HUDEP-2 (cell line): ENCODE data around the gene IPO7.
"Not testable (repeated sequence)": the region's sequence is repeated elsewhere in the genome, so short reads cannot be mapped to it uniquely, and the experiment has no call there.

Experiments
- DNase-seq, 76 experiments: peaks; one replicate each; lab custom pipeline; 2025; ENCODE audit not compliant: unreplicated experiment in 76 of 76; lab: John Stamatoyannopoulos, UW

Gene IPO7

DNA sequence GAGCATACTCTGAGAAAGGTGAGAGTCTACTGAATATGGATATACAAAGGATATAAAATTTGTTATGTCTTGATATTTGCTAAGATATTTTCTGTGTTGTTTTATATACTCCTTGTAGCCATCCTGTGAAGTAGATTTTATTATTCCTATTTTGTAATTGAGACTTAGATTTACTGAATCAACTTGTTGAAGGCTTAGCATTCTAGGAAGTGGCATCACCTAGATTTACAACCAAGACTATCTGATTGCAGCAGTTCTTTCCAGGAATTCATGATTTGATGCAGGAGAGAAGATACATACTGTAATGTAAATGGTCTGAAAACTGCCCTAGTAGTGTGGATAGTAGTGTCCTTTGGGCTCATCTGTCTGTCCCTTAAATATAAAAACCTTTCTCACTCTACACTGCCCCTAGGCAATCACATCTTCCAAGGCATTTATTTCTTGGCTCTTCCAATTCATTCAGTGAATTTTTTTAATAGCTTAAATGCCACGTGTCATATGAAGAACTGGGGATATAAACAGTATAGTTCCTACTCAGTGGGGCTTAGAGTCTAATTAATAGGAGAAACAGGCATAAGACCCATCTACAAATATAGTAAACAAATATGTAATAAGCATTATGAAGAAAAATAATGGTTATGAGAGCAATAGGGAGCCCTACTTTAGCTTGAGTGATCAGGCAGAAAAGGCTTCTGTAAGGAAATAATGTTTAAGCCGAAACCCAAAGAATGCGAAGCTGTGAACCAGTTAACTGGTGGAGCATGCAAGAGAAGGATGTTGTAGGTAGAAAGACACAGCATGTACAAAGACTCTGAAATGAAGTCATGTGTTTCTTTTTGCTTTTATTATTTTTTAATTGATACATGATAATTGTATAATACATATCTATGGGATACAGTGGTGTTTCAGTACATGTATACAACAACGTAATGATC lies 13.6 kb downstream of the IPO7 start:
- DNase-seq = no peak

DNA sequence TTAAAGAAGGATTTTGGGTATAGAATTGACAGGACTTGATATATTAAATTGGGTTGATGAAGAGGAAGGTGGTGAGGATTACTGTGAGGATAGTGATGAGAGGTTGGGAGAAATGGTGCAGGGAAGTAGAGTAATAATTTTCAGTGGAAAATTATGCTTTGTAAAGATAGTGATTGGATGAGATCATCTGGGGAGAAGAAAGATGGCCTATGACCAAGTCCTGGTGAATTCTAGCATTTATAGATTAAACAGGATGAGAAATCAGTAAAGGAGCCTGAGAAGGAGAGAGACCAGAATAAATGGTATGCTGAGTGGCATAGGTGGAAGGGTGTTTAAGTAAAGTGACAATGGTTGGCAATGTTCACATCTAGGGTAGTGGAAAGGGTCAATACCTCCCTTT lies 15.0 kb downstream of the IPO7 start:
- no peak for DNase-seq

DNA sequence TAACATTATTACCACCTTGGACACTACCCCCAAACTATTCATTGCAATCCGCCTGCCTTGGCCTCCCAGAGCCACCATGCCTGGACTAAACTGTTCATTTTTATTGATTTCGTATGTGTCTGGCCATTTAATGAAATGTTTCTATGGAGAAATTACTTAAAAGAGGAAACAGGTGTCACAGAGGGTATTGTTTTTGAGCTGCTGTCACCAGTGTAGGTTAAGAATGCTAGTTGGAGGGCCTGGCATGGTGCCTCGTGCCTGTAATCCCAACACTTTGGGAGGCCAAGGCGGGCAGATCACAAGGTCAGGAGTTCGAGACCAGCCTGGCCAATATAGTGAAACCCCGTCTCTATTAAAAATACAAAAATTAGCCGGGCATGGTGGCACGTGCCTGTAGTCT lies 17.4 kb downstream of the IPO7 start:
- DNase-seq = not testable (repeated sequence)

DNA sequence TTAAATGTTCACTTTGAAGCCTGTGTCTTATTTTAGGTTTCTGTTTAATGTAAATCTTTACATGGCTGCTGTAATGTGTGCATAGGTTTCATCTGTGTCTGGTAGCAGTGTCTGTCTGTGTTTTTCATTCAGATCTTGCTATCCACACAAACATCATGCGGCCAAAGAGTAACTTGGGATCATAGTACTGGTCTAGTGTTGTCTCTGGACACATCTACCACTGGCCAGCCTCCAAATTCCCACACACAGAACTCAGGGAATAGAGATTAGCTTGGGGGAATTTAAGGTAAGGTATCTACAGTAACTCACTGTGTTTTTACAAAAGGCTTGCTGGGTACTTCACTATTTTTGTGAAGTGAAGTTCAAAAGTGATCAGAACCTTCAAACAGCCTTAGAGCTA lies 44.3 kb downstream of the IPO7 start:
- DNase-seq = no peak

DNA sequence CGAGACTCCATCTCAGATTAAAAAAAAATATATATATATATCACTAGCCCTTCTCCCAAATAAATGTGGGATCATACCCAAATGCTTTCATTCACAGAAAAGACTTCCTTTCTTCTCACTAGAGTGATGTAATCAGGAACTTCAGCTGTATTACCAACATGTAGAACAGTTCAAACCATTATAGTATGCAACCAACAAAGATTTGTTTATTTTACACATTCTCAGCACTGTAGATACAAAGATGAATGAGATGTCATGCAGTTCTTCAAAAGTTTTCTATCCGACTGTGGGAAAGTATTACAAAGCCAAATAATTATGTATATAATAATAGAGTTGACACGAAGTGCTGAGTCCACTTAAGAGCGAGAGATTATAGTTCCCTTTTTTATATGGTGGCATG lies 54.2 kb downstream of the IPO7 start:
- no peak for DNase-seq

DNA sequence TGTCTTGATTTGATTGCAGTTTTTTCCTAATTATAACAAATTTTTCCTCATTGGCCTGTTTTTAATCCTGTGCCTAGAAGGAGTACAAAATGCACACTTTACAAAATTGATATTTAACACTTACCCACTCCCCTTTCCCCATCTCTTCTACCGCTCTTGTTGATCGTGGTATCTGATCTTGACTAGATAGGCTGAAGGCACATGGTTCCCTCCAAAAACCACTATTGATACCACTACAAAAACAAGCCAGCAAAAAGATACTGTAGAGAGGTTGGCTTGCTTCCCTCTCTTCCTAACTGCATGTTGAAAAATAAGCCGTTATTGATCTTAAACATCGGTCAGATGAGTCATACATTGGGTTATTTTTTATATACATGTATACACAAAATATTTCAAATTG lies 61.8 kb downstream of the IPO7 start:
- peak in 4 of 76 experiments; percentile 4 to 24 (median 11) for DNase-seq

DNA sequence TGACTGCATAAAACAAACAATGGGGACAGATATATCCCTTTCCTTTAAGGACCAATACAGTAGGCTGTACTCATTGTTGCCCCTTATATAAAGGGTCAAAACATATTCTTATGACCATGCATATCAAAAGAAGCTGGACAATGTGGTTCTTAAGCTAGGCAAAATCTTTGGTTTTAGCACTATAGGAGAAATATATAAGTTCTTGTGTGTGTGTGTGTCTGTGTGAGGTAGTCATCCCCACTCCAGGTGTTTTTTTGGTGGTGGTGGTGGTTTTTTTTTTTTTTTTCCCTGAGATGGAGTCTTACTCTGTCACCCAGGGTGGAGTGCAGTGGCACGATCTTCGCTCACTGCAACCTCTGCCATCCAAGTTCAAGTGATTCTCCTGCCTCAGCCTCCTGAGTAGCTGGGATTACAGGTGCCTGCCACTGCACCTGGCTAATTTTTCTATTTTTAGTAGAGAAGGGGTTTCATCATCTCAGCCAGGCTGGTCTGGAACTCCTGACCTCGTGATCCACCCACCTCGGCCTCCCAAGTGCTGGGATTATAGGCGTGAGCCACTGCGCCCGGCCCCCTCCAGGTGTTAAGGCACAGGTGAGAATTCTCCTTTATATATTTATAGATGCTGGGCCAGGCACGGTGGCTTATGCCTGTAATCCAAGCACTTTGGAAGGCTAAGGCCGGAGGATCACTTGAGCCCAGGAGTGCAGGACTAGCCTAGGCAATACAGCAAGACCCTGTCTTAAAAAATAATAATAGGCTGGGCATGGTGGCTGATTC lies 64.3 kb downstream of the IPO7 start:
- DNase-seq = no peak

DNA sequence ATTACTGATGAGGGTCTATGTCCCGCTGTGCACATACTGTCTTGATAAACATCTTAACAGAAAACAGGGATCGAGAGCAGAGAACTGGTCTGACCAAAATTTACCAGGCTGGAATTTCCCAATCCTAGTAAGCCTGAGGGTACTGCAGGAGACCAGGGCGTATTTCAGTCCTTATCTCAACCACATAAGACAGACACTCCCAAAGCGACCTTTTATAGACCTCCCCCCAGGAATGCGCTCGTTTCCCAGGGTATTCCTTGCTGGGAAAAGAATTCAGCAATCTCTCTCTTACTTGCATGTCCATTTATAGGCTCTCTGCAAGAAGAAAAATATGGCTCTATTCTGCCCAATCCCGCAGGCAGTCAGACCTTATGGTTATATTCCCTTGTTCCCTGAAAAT lies 67.6 kb downstream of the IPO7 start:
- not testable (repeated sequence) for DNase-seq

DNA sequence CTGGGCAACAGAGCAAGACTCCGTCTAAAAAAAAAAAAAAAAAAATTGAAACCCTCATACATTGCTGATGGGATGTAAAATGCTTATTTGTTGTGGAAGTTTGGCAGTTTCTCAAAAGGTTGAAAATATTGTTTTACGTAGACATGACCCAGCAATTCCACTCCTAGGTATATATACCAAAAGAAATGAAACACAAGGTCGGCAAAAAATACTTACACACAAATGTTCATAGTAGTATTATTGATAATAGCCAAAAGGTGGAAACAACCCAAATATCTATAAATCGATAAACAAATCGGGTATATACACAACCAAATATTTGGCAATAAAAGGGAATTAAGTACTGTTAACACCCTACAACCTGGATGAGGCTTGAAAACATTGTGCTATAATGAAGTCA lies 71.3 kb downstream of the IPO7 start:
- DNase-seq = no peak

DNA sequence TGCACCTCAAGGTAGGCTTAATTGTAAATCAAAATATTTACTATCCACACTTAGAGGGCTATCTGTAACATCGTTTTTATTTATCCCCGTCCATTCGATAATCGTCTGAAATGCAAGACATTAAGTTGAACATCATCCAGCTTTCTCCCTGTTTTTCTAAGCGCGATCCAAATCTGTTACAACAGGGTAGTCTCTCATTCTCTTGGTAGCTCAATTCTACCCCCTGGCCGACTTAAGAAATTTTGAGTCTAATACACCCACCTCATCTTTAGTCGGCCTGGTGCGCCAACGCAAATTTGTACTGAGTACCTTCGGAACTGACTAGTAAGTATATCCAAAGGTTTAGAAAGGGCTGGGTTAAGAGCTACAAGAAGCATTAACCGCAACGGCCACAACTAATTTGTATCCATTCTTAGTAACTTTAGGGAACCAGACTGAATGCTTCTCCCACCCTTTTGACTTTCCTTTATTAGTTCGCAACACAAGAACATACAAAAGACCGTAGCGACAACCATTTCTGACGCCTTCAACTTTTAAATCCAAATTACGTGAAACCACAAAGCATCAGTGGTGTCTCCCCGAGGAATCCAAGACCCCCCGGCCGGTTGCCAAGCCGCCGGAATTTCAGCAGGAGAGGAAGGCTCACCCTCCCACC lies 75.3 kb downstream of the IPO7 start:
- peak in 23 of 76 experiments; percentile 3 to 46 (median 17) for DNase-seq

DNA sequence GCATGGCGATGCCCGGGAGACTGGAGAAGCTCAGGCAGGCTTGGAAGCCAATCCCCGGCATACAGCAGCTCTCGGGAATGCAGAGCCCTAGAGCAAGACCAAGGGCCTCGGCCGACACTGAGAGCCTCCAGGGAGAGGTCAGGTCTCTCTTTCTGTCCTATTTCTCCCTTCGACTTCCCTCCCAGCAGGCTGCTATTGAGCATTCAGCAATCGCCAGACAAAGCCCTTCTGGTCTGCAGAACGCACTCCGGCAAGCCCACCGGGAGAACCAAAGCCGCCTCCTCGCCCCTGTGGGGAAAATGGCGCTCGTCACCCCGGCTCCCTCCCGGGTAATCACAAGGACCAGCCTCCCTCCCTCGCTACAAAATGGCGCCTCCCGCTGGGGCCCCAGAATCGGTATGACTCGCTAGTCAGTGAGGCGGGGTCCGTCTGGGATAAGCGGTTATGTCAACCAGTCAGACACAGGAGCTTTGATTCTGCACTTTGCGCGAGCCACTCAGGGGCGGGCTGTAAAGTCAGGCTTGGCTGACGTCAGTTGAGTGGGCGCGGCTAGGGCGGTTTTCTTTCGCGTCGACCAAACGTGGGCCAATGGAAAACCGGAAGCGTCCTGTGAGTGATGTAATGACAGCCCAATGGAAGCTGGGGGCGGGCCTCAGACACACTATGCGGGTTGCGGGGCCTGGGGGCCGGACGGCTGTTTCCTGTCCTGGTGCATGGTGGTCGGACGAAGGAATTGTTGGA lies 76.0 kb downstream of the IPO7 start, which contains the start of gene ZNF143:
TSS of gene ZNF143 (plus strand) at position 691 of the 741 bp plus-strand sequence. CDS start 10,297 bp downstream, outside the sequence.
- DNase-seq = peak; percentile 72 to 100 (median 99)

DNA sequence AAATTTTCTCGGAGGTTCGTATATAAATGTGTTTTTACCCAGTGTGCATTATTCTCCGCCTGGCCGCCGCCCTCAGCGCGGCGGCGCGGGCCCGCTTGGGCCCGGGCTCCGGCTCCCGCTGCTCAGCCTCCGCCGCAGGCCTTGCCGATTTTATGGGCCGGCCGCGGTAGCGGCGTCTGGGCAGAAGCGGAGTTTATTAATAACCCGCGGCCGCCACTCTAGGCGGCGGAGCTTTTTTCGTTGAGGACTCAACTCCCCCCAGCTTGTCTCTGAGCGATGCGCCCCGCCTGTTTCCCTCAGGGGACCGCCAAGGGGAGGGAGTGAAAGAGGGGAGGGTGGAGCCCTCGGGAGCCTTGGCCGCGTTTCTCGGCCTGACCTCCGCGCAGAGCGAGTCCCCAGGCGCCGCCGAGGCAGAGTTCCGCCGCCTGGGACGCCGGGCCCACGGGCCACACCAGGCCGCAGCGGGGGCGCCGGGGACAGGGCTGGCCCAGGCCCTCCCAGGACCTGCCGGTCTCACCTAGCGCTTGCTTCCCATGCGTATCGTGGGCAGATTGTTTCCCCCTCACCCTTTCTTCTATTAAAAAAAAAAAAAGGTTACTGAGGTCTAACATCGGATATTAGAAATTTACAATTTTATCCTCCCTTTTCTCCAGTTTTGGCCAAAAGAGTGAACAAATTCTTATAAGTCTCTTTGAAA lies 76.8 kb downstream of the IPO7 start:
- DNase-seq = peak in 75 of 76 experiments; percentile 8 to 89 (median 74)

DNA sequence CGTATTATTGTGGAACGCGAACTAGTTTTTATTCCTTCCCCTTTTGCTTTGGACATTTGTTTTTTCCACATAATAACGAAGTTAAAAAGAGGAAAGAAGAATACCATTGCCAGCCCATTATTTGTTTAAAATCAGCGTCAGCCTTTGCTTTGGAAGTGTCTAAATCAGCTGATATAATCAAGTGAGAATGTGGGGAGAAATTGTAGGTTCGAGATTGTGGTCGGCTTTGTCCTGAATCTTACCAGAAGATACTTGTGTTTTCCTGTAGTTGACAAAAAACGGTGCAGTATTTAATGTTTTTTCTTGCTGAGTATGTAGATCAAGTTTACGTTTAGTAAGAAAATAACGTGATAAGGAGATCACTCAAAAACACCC lies 77.3 kb downstream of the IPO7 start:
- DNase-seq = peak in 1 of 76 experiments; percentile 13

DNA sequence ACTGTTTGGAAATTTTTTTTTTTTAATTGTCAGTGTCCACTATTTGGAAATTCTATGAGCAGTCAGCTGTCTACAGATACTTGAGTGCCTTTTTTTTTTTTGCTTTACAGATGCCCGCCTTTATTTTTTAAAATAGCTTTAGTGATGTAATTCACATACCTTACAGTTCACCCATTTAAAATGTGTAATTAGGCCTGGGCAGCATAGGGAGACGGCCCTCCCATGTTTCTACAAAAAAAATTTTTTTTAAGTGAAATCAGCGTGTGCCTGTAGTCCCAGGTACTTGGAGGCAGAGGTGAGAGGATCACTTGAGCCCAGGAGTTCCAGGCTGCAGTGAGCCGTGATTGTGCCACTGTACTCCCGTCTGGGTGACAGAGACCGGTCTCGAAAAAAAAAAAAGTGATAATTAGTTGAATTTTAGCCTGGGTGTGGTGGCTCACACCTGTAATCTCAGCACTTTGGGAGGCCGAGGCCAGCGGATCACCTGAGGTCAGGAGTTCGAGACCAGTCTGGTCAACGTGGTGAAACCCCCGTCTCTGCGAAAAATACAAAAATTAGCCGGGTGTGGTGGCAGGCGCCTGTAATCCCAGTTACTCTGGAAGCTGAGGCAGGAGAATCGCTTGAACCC lies 77.8 kb downstream of the IPO7 start:
- DNase-seq = no peak

DNA sequence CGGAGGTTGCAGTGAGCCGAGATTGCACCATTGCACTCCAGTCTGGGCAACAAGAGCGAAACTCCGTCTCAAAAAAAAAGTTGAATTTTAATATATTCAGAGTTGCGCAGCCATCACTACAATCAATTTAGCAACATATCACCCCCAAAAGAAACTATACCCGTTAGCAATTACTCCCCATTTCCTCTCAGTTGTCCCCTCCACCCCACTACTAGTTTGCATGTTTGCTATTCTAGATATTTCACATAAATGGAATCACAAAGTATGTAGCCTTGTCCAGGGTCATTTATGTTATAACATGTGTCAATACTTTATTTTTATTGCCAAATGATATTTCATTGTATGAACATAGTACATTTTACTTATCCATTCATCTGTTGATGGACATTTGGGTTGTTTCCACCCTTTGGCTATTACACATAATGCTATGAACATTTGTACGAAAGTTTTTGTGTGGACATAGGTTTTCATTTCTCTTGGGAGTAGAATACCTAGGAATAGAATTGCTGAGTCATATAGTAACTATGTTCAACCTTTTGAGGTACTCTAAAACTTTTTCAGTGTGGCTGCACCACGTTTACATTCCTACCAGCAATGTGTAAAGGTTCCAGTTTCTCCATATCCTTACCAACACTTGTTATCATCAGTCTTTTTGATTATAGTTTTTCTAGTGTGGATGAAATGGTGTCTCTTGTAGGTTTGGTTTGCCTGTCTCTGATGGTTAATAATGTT lies 78.5 kb downstream of the IPO7 start:
- peak in 1 of 76 experiments; percentile 5 for DNase-seq

DNA sequence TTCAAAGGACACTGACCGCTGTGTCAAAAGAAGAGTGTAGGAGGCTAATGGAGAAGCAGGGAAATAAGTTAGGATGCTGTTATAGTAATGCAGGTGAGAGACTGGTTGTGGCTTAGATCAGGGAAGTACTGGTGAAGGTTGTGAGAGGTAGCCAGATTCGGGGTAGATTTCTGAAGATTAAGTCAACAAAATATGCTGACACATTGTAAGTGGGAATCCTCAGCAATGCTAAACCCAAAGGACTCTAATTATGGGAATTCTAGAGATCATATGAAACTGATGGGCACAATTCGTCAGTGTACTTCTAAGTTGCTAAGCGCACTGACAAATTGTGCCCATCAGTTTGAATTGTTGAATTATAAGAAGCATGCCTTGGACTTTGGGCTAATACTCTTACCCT lies 86.3 kb downstream of the IPO7 start:
- DNase-seq = no peak

DNA sequence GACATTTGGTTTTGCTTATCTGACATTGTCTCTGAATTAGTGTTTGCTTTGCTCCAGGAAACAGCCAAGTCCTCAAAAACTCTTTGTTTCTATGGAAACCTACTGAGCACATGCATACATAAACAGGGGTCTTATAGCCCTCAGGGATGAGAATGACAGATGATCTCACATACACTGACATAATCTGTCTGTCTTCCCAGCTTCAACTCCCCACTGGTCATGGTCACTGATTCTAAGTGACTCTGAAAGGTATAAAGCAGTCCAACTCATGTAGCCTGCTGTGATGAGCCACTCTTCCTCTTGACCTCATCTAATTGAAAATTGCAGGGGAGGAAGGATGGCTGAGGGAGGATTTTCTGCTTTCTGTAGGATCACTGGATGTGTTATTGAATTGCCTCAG lies 89.0 kb downstream of the IPO7 start:
- DNase-seq = no peak

DNA sequence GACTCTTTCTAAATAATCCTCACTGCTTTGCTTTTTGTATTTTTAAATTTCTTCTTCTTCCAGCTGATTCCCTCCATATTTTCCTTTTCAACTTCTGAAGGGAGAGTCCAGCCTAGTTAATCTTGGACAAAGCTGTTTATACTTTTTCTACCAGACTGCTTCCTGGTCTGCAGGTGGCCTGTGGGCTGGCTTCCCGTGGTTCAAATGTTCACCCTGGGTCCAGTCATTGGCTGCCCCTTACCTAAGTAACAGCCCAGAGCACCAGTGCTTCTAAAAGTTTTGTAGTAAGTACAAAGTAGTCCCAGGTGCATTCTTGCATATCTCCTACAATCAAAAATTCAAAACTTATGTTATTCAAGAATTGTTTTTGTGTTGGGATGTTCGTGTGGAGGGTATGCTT lies 95.4 kb downstream of the IPO7 start:
- DNase-seq = no peak
